GM21526 (cell line): ENCODE results near the gene BANP.
"Not testable (repeated sequence)": the region's sequence is repeated elsewhere in the genome, so short reads cannot be mapped to it uniquely, and the experiment has no call there.

Source experiments
- ATAC-seq: cut with Tn5 transposase; IDR thresholded peaks from one replicate; pipeline ENCODE4 v1.9.1; 2021; ENCODE audit warnings: moderate library complexity; ENCODE audit not compliant: unreplicated experiment, low FRiP score

BANP gene

GRCh38 chr16:87990254-87990653 is 39.0 kb downstream of the BANP start:
- not testable (repeated sequence) for ATAC-seq

- ATAC-seq, result not testable (repeated sequence)
Observed at GRCh38 chr16:87992142-87992541, 40.9 kb downstream of the BANP start.

- no peak for ATAC-seq
Observed at GRCh38 chr16:87993901-87994300, 42.7 kb downstream of the BANP start.

- no peak for ATAC-seq
Observed at GRCh38 chr16:87995644-87996043, 44.4 kb downstream of the BANP start.

GRCh38 chr16:87996962-87997880 is 46.0 kb downstream of the BANP start:
- ATAC-seq, result no peak

- ATAC-seq, result not testable (repeated sequence)
Observed at GRCh38 chr16:87998184-87998793, 47.1 kb downstream of the BANP start.

GRCh38 chr16:87998992-87999391 is 47.8 kb downstream of the BANP start:
- not testable (repeated sequence) for ATAC-seq

GRCh38 chr16:88002211-88002610 is 51.0 kb downstream of the BANP start:
- ATAC-seq, result no peak

- no peak for ATAC-seq
Observed at GRCh38 chr16:88002749-88003148, 51.5 kb downstream of the BANP start.

GRCh38 chr16:88003316-88003715 is 52.1 kb downstream of the BANP start:
- no peak for ATAC-seq

GRCh38 chr16:88003736-88004135 is 52.5 kb downstream of the BANP start:
- no peak for ATAC-seq

GRCh38 chr16:88004391-88004790 is 53.2 kb downstream of the BANP start:
- no peak for ATAC-seq

GRCh38 chr16:88005181-88005581 is 53.9 kb downstream of the BANP start:
- no peak for ATAC-seq

GRCh38 chr16:88005968-88006367 is 54.7 kb downstream of the BANP start:
- ATAC-seq, result no peak

- no peak for ATAC-seq
Observed at GRCh38 chr16:88007321-88007731, 56.1 kb downstream of the BANP start.

GRCh38 chr16:88008840-88009239 is 57.6 kb downstream of the BANP start:
- no peak for ATAC-seq

- no peak for ATAC-seq
Observed at GRCh38 chr16:88009563-88010342, 58.5 kb downstream of the BANP start.

- no peak for ATAC-seq
Observed at GRCh38 chr16:88010343-88010967, 59.2 kb downstream of the BANP start.

- ATAC-seq, result no peak
Observed at GRCh38 chr16:88010968-88011483, 59.8 kb downstream of the BANP start.

- no peak for ATAC-seq
Observed at GRCh38 chr16:88012360-88012759, 61.1 kb downstream of the BANP start.
